WTC11 (cell line): ENCODE data around the gene KDSR.

Experiments used
- ATF2 ChIP-seq: sonication (generic); formaldehyde crosslinking; IDR thresholded peaks from 2 replicates; pipeline ENCODE4 v1.8.1; 2022; ENCODE audit warnings: low read depth, missing genetic modification reagents, borderline replicate concordance
- CBFB ChIP-seq: sonication (generic); formaldehyde crosslinking; IDR thresholded peaks from 2 replicates; pipeline ENCODE4 v1.8.1; 2022; ENCODE audit warnings: mild to moderate bottlenecking, low read depth, missing genetic modification reagents
- ELF4 ChIP-seq: sonication (generic); formaldehyde crosslinking; IDR thresholded peaks from 2 replicates; pipeline ENCODE4 v1.8.1; 2022; ENCODE audit warnings: low read depth, mild to moderate bottlenecking, moderate library complexity, missing genetic modification reagents
- FOXP4 ChIP-seq: sonication (generic); formaldehyde crosslinking; IDR thresholded peaks from 2 replicates; pipeline ENCODE4 v1.8.0; 2022; ENCODE audit warnings: mild to moderate bottlenecking, missing genetic modification reagents
- JUN ChIP-seq: sonication (generic); formaldehyde crosslinking; IDR thresholded peaks from 2 replicates; pipeline ENCODE4 v1.8.0; 2023; ENCODE audit warnings: mild to moderate bottlenecking, missing genetic modification reagents
- KAT7 ChIP-seq: sonication (generic); formaldehyde crosslinking; IDR thresholded peaks from 2 replicates; pipeline ENCODE4 v1.8.1; 2023; ENCODE audit warnings: missing genetic modification reagents, mild to moderate bottlenecking, borderline replicate concordance
- NR1H2 ChIP-seq: sonication (generic); formaldehyde crosslinking; IDR thresholded peaks from 2 replicates; pipeline ENCODE4 v1.9.0; 2021; ENCODE audit warnings: mild to moderate bottlenecking, moderate library complexity, missing genetic modification reagents
- SP1 ChIP-seq: sonication (generic); formaldehyde crosslinking; conservative IDR thresholded peaks from 2 replicates; pipeline ENCODE4 v1.8.1; 2022; ENCODE audit warnings: missing genetic modification reagents
- STAT6 ChIP-seq: sonication (generic); formaldehyde crosslinking; conservative IDR thresholded peaks from 2 replicates; pipeline ENCODE4 v1.8.1; 2023; ENCODE audit warnings: mild to moderate bottlenecking, low read depth, missing genetic modification reagents, moderate library complexity
- USF2 ChIP-seq: sonication (generic); formaldehyde crosslinking; IDR thresholded peaks from 2 replicates; pipeline ENCODE4 v1.8.1; 2023; ENCODE audit warnings: mild to moderate bottlenecking, missing genetic modification reagents, moderate library complexity
- ZNF263 ChIP-seq: sonication (generic); formaldehyde crosslinking; IDR thresholded peaks from 2 replicates; pipeline ENCODE4 v1.8.1; 2022; ENCODE audit warnings: low read depth, mild to moderate bottlenecking, moderate library complexity, missing genetic modification reagents
- TF ChIP-seq, protein P1 (sequence below): fragments of 200-600 bp; IDR thresholded peaks from 2 replicates; pipeline ENCODE4 v1.8.0; 2022; ENCODE audit warnings: antibody characterized with exemption
- TF ChIP-seq, protein P2 (sequence below): sonication (generic); formaldehyde crosslinking; IDR thresholded peaks from 2 replicates; pipeline ENCODE4 v1.8.1; 2022; ENCODE audit warnings: low read depth, mild to moderate bottlenecking, moderate library complexity, missing genetic modification reagents, borderline replicate concordance

DNA sequence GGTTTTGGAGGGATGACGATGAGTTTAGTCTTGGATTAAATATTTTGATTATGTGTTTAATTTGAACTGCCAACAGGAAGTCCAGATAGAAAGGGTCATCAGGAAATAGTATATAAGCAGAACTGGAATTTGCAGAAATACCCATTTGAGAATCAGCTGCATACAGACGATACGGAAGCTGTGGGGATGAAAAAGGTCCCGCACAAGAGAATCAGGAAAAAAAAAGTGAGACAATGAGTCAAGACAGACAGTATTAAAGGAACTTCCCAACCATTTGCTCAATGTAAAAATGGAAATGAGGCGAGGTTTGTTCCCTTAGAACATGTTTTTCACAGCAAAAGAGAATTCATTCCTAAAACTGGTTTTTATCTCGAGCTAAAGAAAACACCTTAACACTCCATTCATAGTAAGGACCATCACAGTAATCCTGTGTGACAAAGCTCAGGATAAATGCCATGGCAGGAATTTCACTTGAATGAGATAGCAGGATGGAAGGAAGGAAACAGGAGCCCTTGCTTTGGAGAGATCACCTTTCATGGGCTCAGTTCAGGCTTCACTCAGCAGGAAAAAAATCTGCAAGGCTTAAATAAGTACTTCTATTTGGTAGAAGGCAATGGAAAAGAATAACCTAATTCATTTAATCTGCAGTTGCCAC lies 76.7 kb downstream of the KDSR start:
- TF ChIP-seq, protein P1, sequence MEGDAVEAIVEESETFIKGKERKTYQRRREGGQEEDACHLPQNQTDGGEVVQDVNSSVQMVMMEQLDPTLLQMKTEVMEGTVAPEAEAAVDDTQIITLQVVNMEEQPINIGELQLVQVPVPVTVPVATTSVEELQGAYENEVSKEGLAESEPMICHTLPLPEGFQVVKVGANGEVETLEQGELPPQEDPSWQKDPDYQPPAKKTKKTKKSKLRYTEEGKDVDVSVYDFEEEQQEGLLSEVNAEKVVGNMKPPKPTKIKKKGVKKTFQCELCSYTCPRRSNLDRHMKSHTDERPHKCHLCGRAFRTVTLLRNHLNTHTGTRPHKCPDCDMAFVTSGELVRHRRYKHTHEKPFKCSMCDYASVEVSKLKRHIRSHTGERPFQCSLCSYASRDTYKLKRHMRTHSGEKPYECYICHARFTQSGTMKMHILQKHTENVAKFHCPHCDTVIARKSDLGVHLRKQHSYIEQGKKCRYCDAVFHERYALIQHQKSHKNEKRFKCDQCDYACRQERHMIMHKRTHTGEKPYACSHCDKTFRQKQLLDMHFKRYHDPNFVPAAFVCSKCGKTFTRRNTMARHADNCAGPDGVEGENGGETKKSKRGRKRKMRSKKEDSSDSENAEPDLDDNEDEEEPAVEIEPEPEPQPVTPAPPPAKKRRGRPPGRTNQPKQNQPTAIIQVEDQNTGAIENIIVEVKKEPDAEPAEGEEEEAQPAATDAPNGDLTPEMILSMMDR: no peak
- no peak for TF ChIP-seq STAT6 (CRISPR knock-in tag)
- TF ChIP-seq FOXP4 (CRISPR knock-in tag): no peak
- TF ChIP-seq JUN: no peak
- TF ChIP-seq NR1H2 (CRISPR knock-in tag): no peak
- TF ChIP-seq ZNF263 (CRISPR knock-in tag): no peak
- no peak for TF ChIP-seq CBFB (CRISPR knock-in tag)
- TF ChIP-seq ATF2 (CRISPR knock-in tag): no peak
- TF ChIP-seq, protein P2, sequence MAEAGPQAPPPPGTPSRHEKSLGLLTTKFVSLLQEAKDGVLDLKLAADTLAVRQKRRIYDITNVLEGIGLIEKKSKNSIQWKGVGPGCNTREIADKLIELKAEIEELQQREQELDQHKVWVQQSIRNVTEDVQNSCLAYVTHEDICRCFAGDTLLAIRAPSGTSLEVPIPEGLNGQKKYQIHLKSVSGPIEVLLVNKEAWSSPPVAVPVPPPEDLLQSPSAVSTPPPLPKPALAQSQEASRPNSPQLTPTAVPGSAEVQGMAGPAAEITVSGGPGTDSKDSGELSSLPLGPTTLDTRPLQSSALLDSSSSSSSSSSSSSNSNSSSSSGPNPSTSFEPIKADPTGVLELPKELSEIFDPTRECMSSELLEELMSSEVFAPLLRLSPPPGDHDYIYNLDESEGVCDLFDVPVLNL (CRISPR knock-in tag): no peak
- TF ChIP-seq ELF4 (CRISPR knock-in tag): no peak
- no peak for TF ChIP-seq SP1 (CRISPR knock-in tag)
- TF ChIP-seq KAT7 (CRISPR knock-in tag): no peak
- TF ChIP-seq USF2 (CRISPR knock-in tag): no peak
